Common myeloid progenitor, CD34-positive (primary cell): ENCODE measurements around the gene NEK4.
A peak's percentile ranks its signal among the peaks of the same experiment; 100 is the strongest.

ENCODE experiments used
- CTCF ChIA-PET: fragments of 350-600 bp; sonication (Branson Sonifier 250); formaldehyde crosslinking; loops from one replicate; lab custom pipeline; 2021; ENCODE audit warnings: antibody characterized with exemption; lab: Charles Lee
- POLR2A ChIA-PET: fragments of 350-600 bp; sonication (Branson Sonifier 250); formaldehyde crosslinking; loops from one replicate; lab custom pipeline; 2021; ENCODE audit warnings: antibody characterized with exemption; lab: Charles Lee
- DNase-seq, 3 donors: peaks; one replicate each; pipeline versions ENCODE4 v3.0.0 to v3.0.0-alpha.2; 2013
- H3K27ac ChIP-seq, 2 experiments: 1 replicate in 1 of 2; 2 replicates in 1 of 2; pipeline ENCODE4 v1.7.0; 2013; ENCODE audit warnings: inconsistent platforms in 2 of 2, low read length in 2 of 2, mild to moderate bottlenecking in 2 of 2, low read depth in 1 of 2, moderate library complexity in 1 of 2; ENCODE audit not compliant: severe bottlenecking in 2 of 2, insufficient read depth in 1 of 2, poor library complexity in 1 of 2
- H3K27me3 ChIP-seq, 5 experiments: replicated peaks in 2 of 5; 1 replicate in 3 of 5; 2 replicates in 2 of 5; pipeline versions ENCODE4 v1.6.1 to v1.7.0; 2013; ENCODE audit warnings: low read length in 4 of 5, mild to moderate bottlenecking in 2 of 5, moderate library complexity in 2 of 5, inconsistent platforms in 1 of 5; ENCODE audit not compliant: insufficient read depth in 5 of 5, control insufficient read depth in 4 of 5
- H3K36me3 ChIP-seq, 4 experiments: 1 replicate in 2 of 4; 2 replicates in 2 of 4; pipeline versions ENCODE4 v1.6.1 to v1.7.0; 2013; ENCODE audit warnings: low read length in 3 of 4, control low read depth in 1 of 4, mild to moderate bottlenecking in 1 of 4; ENCODE audit not compliant: control insufficient read depth in 4 of 4, insufficient read depth in 4 of 4
- H3K4me1 ChIP-seq, 4 experiments: 1 replicate in 3 of 4; 2 replicates in 1 of 4; pipeline versions ENCODE4 v1.6.1 to v1.7.1; 2013; ENCODE audit warnings: low read length in 3 of 4, mild to moderate bottlenecking in 3 of 4, control low read depth in 1 of 4, inconsistent platforms in 1 of 4, moderate library complexity in 1 of 4; ENCODE audit not compliant: control insufficient read depth in 4 of 4, insufficient read depth in 4 of 4; ENCODE audit errors: control extremely low read depth in 1 of 4
- H3K4me3 ChIP-seq, 7 experiments: 1 replicate in 4 of 7; 2 replicates in 3 of 7; pipeline versions ENCODE4 v1.5.1 to v1.7.0; 2013; ENCODE audit warnings: mild to moderate bottlenecking in 7 of 7, low read length in 6 of 7, moderate library complexity in 6 of 7, inconsistent platforms in 2 of 7, low read depth in 2 of 7, control low read depth in 1 of 7; ENCODE audit not compliant: insufficient read depth in 4 of 7, control insufficient read depth in 1 of 7; ENCODE audit errors: extremely low read depth in 1 of 7
- H3K9me3 ChIP-seq, 5 experiments: 1 replicate in 4 of 5; 2 replicates in 1 of 5; pipeline versions ENCODE4 v1.6.1 to v1.7.1; 2013; ENCODE audit warnings: low read length in 4 of 5, mild to moderate bottlenecking in 2 of 5, inconsistent platforms in 1 of 5, low read depth in 1 of 5, moderate library complexity in 1 of 5; ENCODE audit not compliant: control insufficient read depth in 4 of 5, insufficient read depth in 2 of 5; ENCODE audit errors: control extremely low read depth in 1 of 5
- WGBS: methylation state at CpG from one replicate; pipeline ENCODE4 v1.1.5; 2013; ENCODE audit not compliant: insufficient coverage; 5-methylcytosine and 5-hydroxymethylcytosine counted together

NEK4 gene

DNA sequence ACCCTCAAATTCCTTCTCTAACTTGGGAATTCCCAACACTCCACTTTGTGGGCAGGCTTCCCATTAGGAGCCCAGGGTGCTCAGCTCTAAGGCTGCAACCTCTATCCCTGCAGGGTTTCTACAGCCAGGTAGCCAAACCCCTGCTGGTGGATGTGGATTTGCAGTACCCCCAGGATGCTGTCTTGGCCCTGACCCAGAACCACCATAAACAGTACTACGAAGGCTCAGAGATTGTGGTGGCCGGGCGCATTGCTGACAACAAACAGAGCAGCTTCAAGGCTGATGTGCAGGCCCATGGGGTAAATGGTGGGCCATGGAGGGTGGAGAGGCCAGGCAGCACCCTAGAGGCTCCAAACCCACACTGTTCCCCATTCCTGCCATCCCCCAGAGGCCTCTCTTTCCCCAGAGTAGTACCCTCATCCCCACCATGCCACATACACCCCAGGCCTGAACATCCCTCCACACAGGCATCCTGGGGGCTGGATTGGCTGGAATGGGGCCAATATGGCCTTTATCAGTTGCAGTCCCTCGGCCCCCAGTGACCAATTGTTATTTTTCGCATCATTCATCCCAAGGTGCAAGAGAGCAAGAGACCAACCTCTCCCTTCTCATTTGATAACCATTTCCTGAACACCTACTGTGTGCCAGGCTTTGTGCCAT, 14.3 kb upstream of the NEK4 start:
- no peak for DNase-seq
- CTCF ChIA-PET: interaction anchor here (1.1 to 5.1 kb wide), 2 partner anchors 14 to 37 kb away, joined by 3 to 16 read pairs; no protein-coding TSS in a partner anchor
- Histone ChIP-seq H3K27me3 (peaks cover 0 to 5% (median 0%) of the 10 kb centered on the region in 5 experiments), H3K9me3 (no peaks in the 10 kb centered on the region), H3K4me1 (no peaks in the 10 kb centered on the region), H3K36me3 (no peaks in the 10 kb centered on the region), H3K27ac (no peak overlapping the region), H3K4me3 (no peak overlapping the region)
- POLR2A ChIA-PET: no interaction called here
- WGBS: 100% methylated on average over 2 of the region's 5 CpGs

GRCh38 chr3:52784021-52784621, 13.4 kb upstream of the NEK4 start:
- POLR2A ChIA-PET: no interaction called here

GRCh38 chr3:52783211-52783555, 12.4 kb upstream of the NEK4 start:
- H3K4me3 ChIP-seq: no peak overlapping the region
- no peak for DNase-seq
- no peaks in the 10 kb centered on the region for H3K9me3 ChIP-seq
- H3K4me1 ChIP-seq: peaks cover 0 to 13% (median 9%) of the 10 kb centered on the region in 4 experiments
- H3K27ac ChIP-seq: no peak overlapping the region
- peaks cover 0 to 5% (median 0%) of the 10 kb centered on the region in 5 experiments for H3K27me3 ChIP-seq
- ChIA-PET CTCF (interaction anchor here (1.0 to 5.1 kb wide), 3 partner anchors 9 to 37 kb away, joined by 3 to 16 read pairs (median 4); no protein-coding TSS in a partner anchor), POLR2A (no interaction called here)
- no peaks in the 10 kb centered on the region for H3K36me3 ChIP-seq
- WGBS: 92% methylated on average over 3 of the region's 3 CpGs

More at GRCh38 chr3:52784021-52784621, 13.4 kb upstream of the NEK4 start:
- DNase-seq: no peak
- Histone ChIP-seq H3K36me3 (no peaks in the 10 kb centered on the region), H3K27me3 (peaks cover 0 to 5% (median 0%) of the 10 kb centered on the region in 5 experiments), H3K4me1 (peaks cover 0 to 7% (median 2%) of the 10 kb centered on the region in 4 experiments), H3K27ac (no peak overlapping the region), H3K9me3 (no peaks in the 10 kb centered on the region), H3K4me3 (no peak overlapping the region)
- CTCF ChIA-PET: interaction anchor here (1.2 to 5.1 kb wide), 2 partner anchors 8 to 15 kb away, joined by 3 to 16 read pairs; no protein-coding TSS in a partner anchor
- WGBS: 90% methylated on average over 17 of the region's 18 CpGs

- no peaks in the 10 kb centered on the region for H3K36me3 ChIP-seq
- H3K4me1 ChIP-seq: peaks cover 0 to 18% (median 12%) of the 10 kb centered on the region in 4 experiments
- no peaks in the 10 kb centered on the region for H3K9me3 ChIP-seq
- POLR2A ChIA-PET: no interaction called here
- CTCF ChIA-PET: interaction anchor here (1.0 to 5.1 kb wide), 3 partner anchors 10 to 38 kb away, joined by 3 to 16 read pairs (median 4); no protein-coding TSS in a partner anchor
- H3K27ac ChIP-seq: no peak overlapping the region
- WGBS: 80% methylated on average over 9 of the region's 12 CpGs
- H3K4me3 ChIP-seq: no peak overlapping the region
- no peak for DNase-seq
- H3K27me3 ChIP-seq: peaks cover 0 to 5% (median 0%) of the 10 kb centered on the region in 5 experiments
Observed at GRCh38 chr3:52782412-52783210, 11.9 kb upstream of the NEK4 start.

DNA sequence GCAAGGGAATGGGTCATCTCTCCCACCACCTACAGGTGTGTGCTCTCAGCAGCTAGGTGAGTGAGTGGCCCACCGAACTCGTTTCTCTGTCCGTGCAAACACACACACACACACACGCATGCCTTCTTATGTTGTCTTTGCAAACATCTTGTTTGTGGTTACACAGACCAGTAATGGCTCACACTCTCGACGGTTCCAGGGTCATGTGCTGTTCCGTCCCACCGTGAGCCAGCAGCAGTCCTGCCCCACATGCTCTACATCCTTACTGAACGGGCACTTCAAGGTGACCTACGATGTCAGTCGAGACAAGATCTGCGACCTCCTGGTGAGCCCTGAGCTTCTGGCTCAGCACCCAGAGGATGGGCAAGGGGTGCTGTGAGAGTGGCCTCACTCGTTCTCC, 11.0 kb upstream of the NEK4 start:
- CTCF ChIA-PET: interaction anchor here (5.1 kb wide), 1 partner anchor 17 kb away, joined by 16 read pairs; no protein-coding TSS in a partner anchor

DNA sequence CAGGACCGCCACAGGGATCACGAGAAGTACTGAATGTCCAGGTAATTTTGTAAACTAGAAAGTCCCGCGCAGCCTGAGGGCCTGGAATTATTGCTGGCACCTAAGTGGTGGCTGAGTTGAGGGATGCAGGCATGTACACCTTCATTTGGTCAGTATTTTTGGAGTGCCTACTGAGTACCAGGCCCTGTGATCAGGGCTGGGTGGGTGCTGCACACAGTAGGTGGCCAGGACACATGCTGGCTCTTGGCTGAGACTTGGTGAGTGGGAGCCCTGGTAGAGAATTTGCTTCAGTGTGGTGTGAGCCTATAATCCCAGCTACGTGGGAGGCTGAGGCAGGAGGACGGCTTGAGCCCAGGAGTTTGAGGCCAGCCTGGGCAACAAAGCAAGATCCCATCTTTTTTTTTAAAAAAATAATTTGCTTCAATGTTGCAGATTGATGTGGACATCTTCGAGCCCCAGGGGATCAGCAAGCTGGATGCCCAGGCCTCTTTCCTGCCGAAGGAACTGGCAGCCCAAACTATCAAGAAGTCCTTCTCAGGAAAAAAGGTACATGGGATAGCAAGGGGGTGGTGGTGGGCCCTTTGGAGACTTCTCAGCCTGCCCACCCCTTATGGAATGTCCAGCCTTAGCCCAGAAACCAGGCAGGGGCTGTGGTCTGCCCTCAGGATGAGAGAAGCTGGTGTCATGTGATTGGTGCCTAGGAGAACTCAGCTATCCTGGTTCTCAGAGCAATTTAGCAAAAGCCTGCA, 9.3 kb upstream of the NEK4 start:
- DNase-seq: no peak
- Histone ChIP-seq H3K36me3 (no peaks in the 10 kb centered on the region), H3K27ac (no peak overlapping the region), H3K27me3 (peaks cover 0 to 5% (median 0%) of the 10 kb centered on the region in 5 experiments), H3K9me3 (no peaks in the 10 kb centered on the region), H3K4me1 (peaks cover 0 to 28% (median 21%) of the 10 kb centered on the region in 4 experiments), H3K4me3 (no peak overlapping the region)
- 100% methylated on average over 3 of the region's 8 CpGs for WGBS
- ChIA-PET CTCF (interaction anchor here (0.9 to 5.1 kb wide), 3 partner anchors 9 to 38 kb away, joined by 4 to 16 read pairs (median 4); partner anchors contain the start of gene NEK4), POLR2A (no interaction called here)

More for the DNA sequence above, 11.0 kb upstream of the NEK4 start:
- no peak overlapping the region for H3K27ac ChIP-seq
- H3K4me3 ChIP-seq: no peak overlapping the region
- 74% methylated on average over 13 of the region's 13 CpGs for WGBS
- no peaks in the 10 kb centered on the region for H3K36me3 ChIP-seq
- POLR2A ChIA-PET: no interaction called here
- peaks cover 0 to 5% (median 0%) of the 10 kb centered on the region in 5 experiments for H3K27me3 ChIP-seq
- H3K4me1 ChIP-seq: peaks cover 0 to 19% (median 13%) of the 10 kb centered on the region in 4 experiments
- DNase-seq: peak in 1 of 3 donors; percentile 19
- no peaks in the 10 kb centered on the region for H3K9me3 ChIP-seq
